Trophoblast cell (in vitro differentiated cells and primary cell): ENCODE results near the gene HOXD10.

ENCODE experiments used
- DNase-seq, 2 donors: peaks; one replicate each; pipeline ENCODE4 v3.0.0-alpha.2; 2016
- H2AFZ ChIP-seq: 2 replicates; pipeline ENCODE4 v1.6.1; 2013; ENCODE audit warnings: low read length, moderate library complexity, mild to moderate bottlenecking; ENCODE audit not compliant: insufficient read depth, poor library complexity
- H2AK5ac ChIP-seq: 2 replicates; pipeline ENCODE4 v1.6.1; 2013; ENCODE audit warnings: mild to moderate bottlenecking, low read length
- H2BK120ac ChIP-seq: 2 replicates; pipeline ENCODE4 v1.6.1; 2013; ENCODE audit warnings: low read length, mild to moderate bottlenecking, moderate library complexity; ENCODE audit not compliant: insufficient read depth, poor library complexity
- H2BK12ac ChIP-seq: 2 replicates; pipeline ENCODE4 v1.6.1; 2013; ENCODE audit warnings: mild to moderate bottlenecking, low read length, moderate library complexity
- H2BK5ac ChIP-seq: 2 replicates; pipeline ENCODE4 v1.6.1; 2013; ENCODE audit warnings: low read length, low read depth, moderate library complexity, mild to moderate bottlenecking; ENCODE audit not compliant: poor library complexity
- H3K14ac ChIP-seq: 2 replicates; pipeline ENCODE4 v1.6.1; 2013; ENCODE audit warnings: mild to moderate bottlenecking, low read length
- H3K18ac ChIP-seq: 2 replicates; pipeline ENCODE4 v1.6.1; 2013; ENCODE audit warnings: mild to moderate bottlenecking, low read length
- H3K23ac ChIP-seq: 2 replicates; pipeline ENCODE4 v1.6.1; 2013; ENCODE audit warnings: low read length
- H3K27ac ChIP-seq: 2 replicates; pipeline ENCODE4 v1.5.1; 2013; ENCODE audit warnings: low read depth, mild to moderate bottlenecking, inconsistent platforms, low read length, moderate library complexity
- H3K27me3 ChIP-seq: 2 replicates; pipeline ENCODE4 v1.6.1; 2013; ENCODE audit warnings: inconsistent platforms, mild to moderate bottlenecking, low read length, moderate library complexity; ENCODE audit not compliant: insufficient read depth
- H3K36me3 ChIP-seq, 2 experiments: 1 replicate in 1 of 2; 2 replicates in 1 of 2; pipeline ENCODE4 v1.6.1; 2013; ENCODE audit warnings: low read length in 2 of 2, mild to moderate bottlenecking in 2 of 2, moderate library complexity in 1 of 2; ENCODE audit not compliant: insufficient read depth in 2 of 2, control insufficient read depth in 1 of 2
- H3K4ac ChIP-seq: 2 replicates; pipeline ENCODE4 v1.6.1; 2013; ENCODE audit warnings: low read depth, mild to moderate bottlenecking, low read length, moderate library complexity
- H3K4me1 ChIP-seq, 2 experiments: 1 replicate in 1 of 2; 2 replicates in 1 of 2; pipeline ENCODE4 v1.6.1; 2013; ENCODE audit warnings: low read length in 2 of 2, mild to moderate bottlenecking in 2 of 2, moderate library complexity in 1 of 2; ENCODE audit not compliant: insufficient read depth in 2 of 2, control insufficient read depth in 1 of 2
- H3K4me2 ChIP-seq: 2 replicates; pipeline ENCODE4 v1.6.1; 2013; ENCODE audit warnings: inconsistent platforms, mild to moderate bottlenecking, low read length, moderate library complexity
- H3K4me3 ChIP-seq: 2 replicates; pipeline ENCODE4 v1.5.1; 2013; ENCODE audit warnings: mild to moderate bottlenecking, low read depth, low read length, inconsistent platforms
- H3K79me1 ChIP-seq: one replicate; pipeline ENCODE4 v1.6.1; 2013; ENCODE audit warnings: low read length
- H3K79me2 ChIP-seq: 2 replicates; pipeline ENCODE4 v1.6.1; 2013; ENCODE audit warnings: low read length, mild to moderate bottlenecking; ENCODE audit not compliant: control insufficient read depth, insufficient read depth, poor library complexity
- H3K9ac ChIP-seq: 2 replicates; pipeline ENCODE4 v1.6.1; 2013; ENCODE audit warnings: mild to moderate bottlenecking, low read length
- H3K9me3 ChIP-seq: 2 replicates; pipeline ENCODE4 v1.6.1; 2013; ENCODE audit warnings: low read depth, mild to moderate bottlenecking, control low read depth, inconsistent platforms, low read length; ENCODE audit not compliant: insufficient read depth
- H4K12ac ChIP-seq: 2 replicates; pipeline ENCODE4 v1.6.1; 2013; ENCODE audit warnings: low read depth, mild to moderate bottlenecking, low read length, moderate library complexity
- H4K8ac ChIP-seq: 2 replicates; pipeline ENCODE4 v1.6.1; 2013; ENCODE audit warnings: low read depth, mild to moderate bottlenecking, low read length, moderate library complexity
- H4K91ac ChIP-seq: one replicate; pipeline ENCODE4 v1.6.1; 2013; ENCODE audit warnings: low read depth, mild to moderate bottlenecking, low read length, moderate library complexity
- WGBS: extraction: QIAGEN DNeasy Blood & Tissue Kit; methylation state at CpG from one replicate; pipeline ENCODE4 v1.1.7; 2013; ENCODE audit warnings: missing lambda C conversion rate; ENCODE audit not compliant: insufficient read length, insufficient coverage; ENCODE audit errors: extremely low coverage; 5-methylcytosine and 5-hydroxymethylcytosine counted together

HOXD10 gene

DNA sequence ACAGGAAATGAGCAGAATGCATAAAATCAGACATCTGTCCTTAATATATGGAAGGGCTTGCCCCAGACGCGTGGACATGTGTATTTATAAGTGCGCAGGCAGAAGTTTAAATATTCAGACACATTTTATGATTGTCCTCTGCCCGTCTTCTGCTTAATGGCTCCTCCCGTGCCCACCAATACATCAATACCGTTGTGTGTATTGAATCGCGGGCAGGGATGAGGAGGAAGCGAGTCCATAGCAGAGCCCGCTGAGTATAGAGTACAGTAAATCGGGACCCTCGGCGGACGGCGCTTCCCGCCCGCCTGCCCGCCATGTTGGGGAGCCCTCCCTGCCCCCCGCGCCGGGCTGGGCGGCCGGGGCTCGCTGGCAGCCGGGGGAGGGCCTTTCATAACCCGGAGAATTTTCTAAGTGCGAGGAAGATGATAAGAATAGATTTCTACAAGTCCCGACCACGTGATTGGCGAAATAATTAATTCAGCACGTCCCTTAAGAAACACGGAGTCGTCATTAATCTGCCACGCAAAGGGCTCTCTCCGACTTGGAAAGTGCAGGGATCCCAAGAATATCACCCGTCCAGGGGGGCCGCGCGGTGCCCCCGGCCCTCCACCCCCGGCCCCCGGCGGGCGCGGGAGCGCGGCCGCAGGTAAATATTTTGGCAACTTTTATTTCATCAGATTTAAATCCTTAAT is 40.4 kb downstream of the HOXD10 start, which contains the start of gene HOXD3:
Gene HOXD3, plus strand, starts transcription at position 501 of the 692 bp plus-strand sequence. CDS start 11,808 bp downstream, outside the sequence.
- Histone ChIP-seq H3K18ac (no peak within 1 kb of the TSS), H3K36me3 (no peaks in the 10 kb centered on the region), H3K27me3 (peaks cover 91% of the 10 kb centered on the region), H3K23ac (no peak within 1 kb of the TSS), H3K79me2 (no peaks in the 10 kb centered on the region), H3K4me3 (no peak within 1 kb of the TSS), H3K9ac (no peak within 1 kb of the TSS), H3K4me2 (peak within 1 kb of the TSS; percentile 37), H2AFZ (no peak within 1 kb of the TSS), H3K4ac (no peak within 1 kb of the TSS), H2AK5ac (no peak within 1 kb of the TSS), H3K4me1 (peaks cover under 1 to 11% of the 10 kb centered on the region in 2 experiments), H4K12ac (no peak within 1 kb of the TSS), H3K27ac (no peak within 1 kb of the TSS), H4K8ac (no peak within 1 kb of the TSS), H2BK12ac (no peak within 1 kb of the TSS), H3K9me3 (peaks cover 22% of the 10 kb centered on the region), H2BK5ac (no peak within 1 kb of the TSS), H2BK120ac (no peak within 1 kb of the TSS), H3K14ac (no peak within 1 kb of the TSS), H3K79me1 (no peaks in the 10 kb centered on the region), H4K91ac (no peak within 1 kb of the TSS)
- DNase-seq: no peak
- no CpG with 5 or more reads among the region's 48 CpGs for WGBS

DNA sequence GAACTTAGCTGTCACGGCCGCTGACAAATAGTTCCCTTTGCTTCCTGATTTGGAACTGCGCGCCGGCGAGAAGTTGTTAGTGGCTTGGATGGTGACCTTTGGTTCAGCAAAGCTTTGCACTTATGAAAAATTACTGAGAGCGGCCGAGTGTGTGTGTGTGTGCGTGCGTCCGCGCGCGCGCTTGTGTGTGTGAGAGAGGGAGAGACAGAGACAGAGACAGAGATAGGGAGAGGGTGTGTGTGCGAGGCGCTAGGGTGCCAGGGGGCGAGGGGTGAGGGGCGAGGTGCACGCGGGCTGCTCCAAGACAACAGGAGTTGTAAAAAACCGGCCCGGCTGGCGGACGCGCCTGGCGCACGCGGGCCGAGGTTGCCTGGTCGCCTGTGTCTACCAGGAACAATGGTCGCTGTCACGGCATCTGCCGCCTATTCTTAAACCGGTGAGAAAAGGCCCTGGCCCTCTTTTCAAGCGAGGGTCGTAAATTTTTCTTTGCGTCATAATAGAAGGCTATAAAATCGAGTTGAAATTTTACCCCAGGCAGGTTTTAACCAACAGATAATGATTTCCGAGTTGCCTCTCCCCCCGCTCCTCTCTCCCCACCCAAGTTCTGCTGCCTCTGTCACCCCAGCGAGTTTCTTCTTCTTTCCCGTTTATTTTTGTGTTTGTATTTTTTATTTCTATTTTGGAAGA is 41.1 kb downstream of the HOXD10 start:
- peak in 1 of 2 donors; percentile 6 for DNase-seq
- Histone ChIP-seq H2AK5ac (no peak overlapping the region), H3K4me3 (no peak overlapping the region), H3K23ac (no peak overlapping the region), H3K9me3 (peaks cover 22% of the 10 kb centered on the region), H3K18ac (no peak overlapping the region), H3K27ac (no peak overlapping the region), H3K9ac (no peak overlapping the region), H4K12ac (no peak overlapping the region), H2AFZ (no peak overlapping the region), H2BK120ac (no peak overlapping the region), H3K4ac (no peak overlapping the region), H3K79me1 (no peaks in the 10 kb centered on the region), H4K91ac (no peak overlapping the region), H2BK12ac (no peak overlapping the region), H3K79me2 (no peaks in the 10 kb centered on the region), H3K14ac (no peak overlapping the region), H4K8ac (no peak overlapping the region), H2BK5ac (no peak overlapping the region), H3K27me3 (peaks cover 92% of the 10 kb centered on the region), H3K36me3 (no peaks in the 10 kb centered on the region), H3K4me2 (peak overlapping the region; percentile 37), H3K4me1 (peaks cover 0 to 8% of the 10 kb centered on the region in 2 experiments)
- no CpG with 5 or more reads among the region's 43 CpGs for WGBS

DNA sequence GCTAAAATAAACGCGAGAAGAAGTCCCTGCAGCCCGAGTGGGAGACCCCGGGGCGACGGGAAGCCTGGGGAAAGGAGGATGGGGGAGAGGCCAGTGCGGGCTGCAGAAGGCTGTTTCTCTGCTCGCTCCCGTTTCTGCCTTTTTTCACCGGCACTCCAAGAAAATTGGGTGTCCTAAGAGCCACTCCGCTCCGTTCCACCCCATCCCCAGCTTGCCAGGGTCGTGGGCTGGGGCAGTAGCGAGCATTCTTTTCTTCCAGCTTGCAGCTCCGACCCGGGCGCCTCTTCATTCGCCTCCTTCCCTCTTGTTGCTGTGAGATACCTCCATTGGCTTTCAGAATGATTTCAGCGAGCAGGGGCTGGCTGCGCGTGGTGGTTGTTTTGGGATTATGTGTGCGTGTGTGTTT is 41.6 kb downstream of the HOXD10 start:
- Histone ChIP-seq H3K27me3 (peaks cover 93% of the 10 kb centered on the region), H3K79me2 (no peaks in the 10 kb centered on the region), H2BK120ac (no peak overlapping the region), H3K14ac (no peak overlapping the region), H4K8ac (no peak overlapping the region), H3K9me3 (peaks cover 24% of the 10 kb centered on the region), H2BK12ac (no peak overlapping the region), H2BK5ac (no peak overlapping the region), H3K18ac (no peak overlapping the region), H4K12ac (no peak overlapping the region), H2AK5ac (no peak overlapping the region), H4K91ac (no peak overlapping the region), H3K79me1 (no peaks in the 10 kb centered on the region), H3K27ac (no peak overlapping the region), H3K9ac (no peak overlapping the region), H3K4me3 (no peak overlapping the region), H2AFZ (no peak overlapping the region), H3K23ac (no peak overlapping the region), H3K4ac (no peak overlapping the region), H3K36me3 (no peaks in the 10 kb centered on the region), H3K4me2 (peak overlapping the region; percentile 19), H3K4me1 (peaks cover 0 to 8% of the 10 kb centered on the region in 2 experiments)
- no CpG with 5 or more reads among the region's 22 CpGs for WGBS
- no peak for DNase-seq

DNA sequence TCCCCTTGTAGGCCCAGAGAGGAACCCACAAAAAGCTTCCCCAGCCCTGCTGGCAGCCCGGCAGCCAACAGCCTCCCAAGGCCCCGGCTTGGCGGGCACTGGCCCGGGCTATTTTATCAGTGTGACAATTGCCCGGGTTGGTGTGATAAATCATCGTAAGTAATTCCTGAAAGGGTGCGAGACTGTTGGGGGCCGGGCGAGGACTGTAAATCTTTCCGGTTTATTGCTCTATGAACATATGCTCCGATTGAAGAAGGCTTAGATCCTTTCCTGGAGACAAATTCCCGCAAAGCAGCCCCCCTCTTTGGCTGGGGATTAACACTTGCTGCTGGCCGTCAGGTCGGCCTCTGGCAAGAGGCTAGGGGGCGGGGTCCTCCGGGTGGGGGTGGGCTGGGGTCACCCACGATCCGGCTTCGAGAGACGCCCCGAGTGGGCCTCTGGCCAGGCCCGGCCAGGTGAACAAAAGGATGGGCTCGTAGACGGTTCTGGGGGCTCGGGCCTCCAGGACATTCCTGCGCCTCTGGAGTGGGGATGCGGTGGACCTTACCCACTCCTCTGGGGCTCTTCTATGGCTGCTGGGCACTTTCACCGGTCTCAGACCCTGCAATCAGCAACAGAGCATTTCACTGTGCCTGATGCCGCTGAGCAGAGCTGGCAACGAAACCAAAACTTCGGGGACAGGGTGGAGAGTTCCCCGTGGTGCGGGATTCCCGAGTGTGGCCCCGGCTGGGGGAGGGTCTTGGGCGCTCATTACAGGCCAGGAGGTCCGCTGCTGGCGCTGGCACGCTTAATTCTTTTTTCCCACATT is 42.5 kb downstream of the HOXD10 start:
- Histone ChIP-seq H3K4me1 (peaks cover 0 to 8% of the 10 kb centered on the region in 2 experiments), H3K23ac (no peak overlapping the region), H3K79me2 (no peaks in the 10 kb centered on the region), H2BK120ac (no peak overlapping the region), H4K12ac (no peak overlapping the region), H3K4me2 (no peak overlapping the region), H3K27ac (no peak overlapping the region), H4K91ac (no peak overlapping the region), H3K18ac (no peak overlapping the region), H3K79me1 (no peaks in the 10 kb centered on the region), H2AFZ (no peak overlapping the region), H3K36me3 (no peaks in the 10 kb centered on the region), H4K8ac (no peak overlapping the region), H3K9me3 (peaks cover 27% of the 10 kb centered on the region), H2BK5ac (no peak overlapping the region), H2AK5ac (no peak overlapping the region), H3K27me3 (peaks cover 95% of the 10 kb centered on the region), H3K4ac (no peak overlapping the region), H3K14ac (no peak overlapping the region), H2BK12ac (no peak overlapping the region), H3K4me3 (no peak overlapping the region), H3K9ac (no peak overlapping the region)
- DNase-seq: no peak
- WGBS: no CpG with 5 or more reads among the region's 39 CpGs
